T-helper 1 cell treated with Interleukin-12 subunit alpha and Interleukin-12 subunit beta and Interleukin-4 antibody, amounts not matched to agents 30 μg/mL and 1 μg/mL, for 36 hours (primary cell): ENCODE results near the gene AK8.
A peak's percentile ranks its signal among the peaks of the same experiment; 100 is the strongest.
"Not testable (repeated sequence)": the region's sequence is repeated elsewhere in the genome, so short reads cannot be mapped to it uniquely, and the experiment has no call there.

Source experiments
- H3K27ac Mint-ChIP-seq: one replicate; pipeline ENCODE4 v1.8.0; 2021; ENCODE audit warnings: mild to moderate bottlenecking, mixed read lengths
- H3K27me3 Mint-ChIP-seq: one replicate; pipeline ENCODE4 v1.8.0; 2021; ENCODE audit warnings: low read depth, mixed read lengths
- H3K36me3 Mint-ChIP-seq: one replicate; pipeline ENCODE4 v1.8.0; 2021; ENCODE audit warnings: low read depth, mixed read lengths
- H3K4me1 Mint-ChIP-seq: one replicate; pipeline ENCODE4 v1.8.0; 2021; ENCODE audit warnings: low read depth, mixed read lengths
- H3K4me3 Mint-ChIP-seq: one replicate; pipeline ENCODE4 v1.8.0; 2021; ENCODE audit warnings: mild to moderate bottlenecking, moderate library complexity, mixed read lengths
- H3K9me3 Mint-ChIP-seq: one replicate; pipeline ENCODE4 v1.8.0; 2021; ENCODE audit warnings: mixed read lengths

Gene AK8

DNA sequence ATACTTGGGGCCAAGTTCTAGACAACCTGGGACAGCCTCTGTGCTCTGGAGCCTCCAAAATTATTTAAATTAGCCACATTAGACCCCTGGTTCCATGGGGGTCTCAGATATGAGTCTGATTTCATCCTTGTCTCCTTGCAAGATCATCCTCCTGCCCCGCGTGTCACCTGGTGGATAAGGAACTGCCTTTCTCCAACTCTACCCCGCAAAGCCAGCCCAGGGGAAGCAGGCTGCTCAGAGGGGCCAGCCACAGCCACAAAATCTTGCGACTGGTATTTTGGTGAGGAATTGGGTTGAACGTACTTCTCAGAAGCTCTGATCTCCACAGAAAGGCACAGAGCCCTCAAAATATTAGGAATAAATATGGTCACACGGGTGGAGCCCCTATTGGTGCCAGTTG is 101.2 kb downstream of the AK8 start:
- Mint-ChIP-seq H3K27ac (no peak overlapping the region), H3K36me3 (peaks cover 4% of the 10 kb centered on the region), H3K9me3 (no peaks in the 10 kb centered on the region), H3K27me3 (peaks cover 9% of the 10 kb centered on the region), H3K4me3 (no peak overlapping the region), H3K4me1 (peaks cover 21% of the 10 kb centered on the region)

DNA sequence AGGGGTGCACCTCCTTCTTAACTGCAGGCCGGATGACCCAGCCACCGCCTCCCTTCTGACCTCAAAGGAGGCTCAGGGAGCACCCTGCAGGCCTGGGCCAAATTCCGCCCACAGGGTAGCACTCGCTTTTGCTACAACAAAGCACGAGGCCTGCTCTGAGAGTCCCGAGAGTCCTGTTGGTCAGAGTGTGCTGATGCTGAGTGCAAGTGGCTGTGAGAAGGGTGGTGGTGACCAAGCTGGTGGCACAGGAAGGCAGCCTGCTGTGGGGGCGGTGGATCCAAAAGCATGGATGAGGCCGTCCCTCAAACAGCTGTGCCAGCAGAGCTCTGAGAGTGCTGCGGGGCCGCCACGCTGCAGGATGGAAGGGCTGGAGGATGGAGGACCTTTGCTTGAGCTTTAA is 101.8 kb downstream of the AK8 start:
- Mint-ChIP-seq H3K4me1 (peaks cover 21% of the 10 kb centered on the region), H3K27ac (no peak overlapping the region), H3K27me3 (peaks cover 5% of the 10 kb centered on the region), H3K9me3 (no peaks in the 10 kb centered on the region), H3K4me3 (no peak overlapping the region), H3K36me3 (peaks cover 4% of the 10 kb centered on the region)

DNA sequence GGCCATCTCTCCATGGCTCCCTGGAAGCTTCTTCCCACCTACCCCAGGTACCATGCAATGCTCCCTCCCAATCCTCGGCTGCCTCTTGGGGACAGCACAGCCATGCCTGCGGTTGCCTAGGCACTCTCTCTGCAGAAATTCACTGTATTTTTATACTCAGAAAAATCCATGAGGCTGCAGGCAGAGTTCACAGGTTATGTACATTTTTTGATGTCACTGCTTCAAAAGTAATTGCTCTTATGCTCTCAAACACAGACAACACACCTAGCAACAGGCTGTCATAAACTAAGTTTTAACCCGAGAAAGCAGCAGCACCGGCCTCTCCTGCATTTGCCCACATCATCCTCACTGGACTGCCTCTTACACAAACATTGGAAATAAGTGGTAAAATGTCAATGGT is 102.4 kb downstream of the AK8 start:
- Mint-ChIP-seq H3K4me1 (peaks cover 20% of the 10 kb centered on the region), H3K9me3 (no peaks in the 10 kb centered on the region), H3K27ac (no peak overlapping the region), H3K36me3 (peaks cover 4% of the 10 kb centered on the region), H3K27me3 (peaks cover 5% of the 10 kb centered on the region), H3K4me3 (no peak overlapping the region)

DNA sequence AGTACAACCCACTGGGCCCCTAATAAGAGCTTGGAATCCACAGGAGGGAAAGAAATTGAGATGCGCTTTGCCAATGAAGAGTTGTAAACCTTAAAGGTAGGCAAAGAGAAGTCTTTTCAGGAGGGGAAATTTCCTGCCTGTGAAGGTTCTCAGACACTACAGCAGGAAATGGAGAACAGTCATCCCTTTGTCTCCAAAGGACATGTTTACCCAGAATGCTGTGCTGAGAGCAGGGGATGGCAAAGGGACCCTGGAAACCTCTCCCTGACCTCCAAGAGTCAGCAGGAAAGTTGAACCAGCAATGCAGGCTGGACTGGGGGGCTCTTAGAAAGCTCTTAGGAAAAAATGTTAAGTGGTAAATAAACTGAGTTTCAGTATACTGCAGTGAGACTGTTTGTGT is 103.2 kb downstream of the AK8 start:
- Mint-ChIP-seq H3K27me3 (peaks cover 3% of the 10 kb centered on the region), H3K4me3 (no peak overlapping the region), H3K27ac (no peak overlapping the region), H3K4me1 (peaks cover 18% of the 10 kb centered on the region), H3K36me3 (peaks cover 4% of the 10 kb centered on the region), H3K9me3 (no peaks in the 10 kb centered on the region)

DNA sequence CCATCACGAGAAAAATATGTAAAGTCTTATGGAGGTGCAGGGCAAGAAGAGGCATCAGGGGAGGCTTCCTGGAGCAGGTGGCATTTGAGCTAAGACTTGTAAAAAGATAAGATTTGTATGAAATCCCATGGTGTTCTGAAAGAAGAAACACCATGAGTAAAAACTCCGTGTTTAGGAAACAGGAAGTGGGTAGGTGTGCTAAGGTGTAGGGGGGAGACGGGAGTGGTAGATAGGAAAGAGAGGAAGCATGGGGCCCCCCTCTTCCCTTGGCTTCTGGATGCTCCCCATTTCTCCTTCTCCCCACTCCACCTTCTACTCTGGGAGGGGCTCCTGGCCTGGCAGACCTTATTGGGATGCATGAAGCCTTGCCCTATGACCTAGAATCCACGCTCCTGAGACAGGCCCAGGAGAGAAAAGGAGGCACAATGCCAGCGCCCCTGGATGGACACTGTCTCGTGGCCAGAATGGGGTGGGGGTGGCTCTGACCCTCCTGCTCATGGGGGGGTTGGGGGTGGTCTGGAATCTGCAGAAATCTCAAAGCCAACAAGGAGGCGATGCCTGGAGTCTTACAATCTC is 104.2 kb downstream of the AK8 start:
- no peak overlapping the region for H3K27ac Mint-ChIP-seq
- no peak overlapping the region for H3K4me3 Mint-ChIP-seq
- peaks cover 16% of the 10 kb centered on the region for H3K4me1 Mint-ChIP-seq
- H3K9me3 Mint-ChIP-seq: no peaks in the 10 kb centered on the region
- peaks cover 4% of the 10 kb centered on the region for H3K36me3 Mint-ChIP-seq
- H3K27me3 Mint-ChIP-seq: no peaks in the 10 kb centered on the region

DNA sequence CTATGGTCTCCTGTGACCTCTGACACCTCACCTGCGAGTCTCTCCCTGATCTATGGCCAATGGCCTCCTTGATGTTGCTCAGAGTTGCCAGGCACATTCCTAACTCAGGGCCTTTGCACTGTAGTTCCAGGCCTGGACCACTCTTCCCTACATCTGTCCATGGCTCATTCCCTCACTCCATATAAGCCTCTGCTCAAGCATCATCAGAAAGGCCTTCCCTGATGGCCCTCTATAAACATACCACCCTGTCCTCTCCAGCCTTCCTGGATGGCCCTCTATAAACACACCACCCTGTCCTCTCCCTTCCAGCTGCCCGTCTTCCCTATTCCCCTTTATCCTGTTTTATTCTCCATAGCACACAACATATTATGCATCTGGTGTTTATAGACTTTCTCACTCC is 105.0 kb downstream of the AK8 start:
- H3K9me3 Mint-ChIP-seq: no peaks in the 10 kb centered on the region
- peaks cover 20% of the 10 kb centered on the region for H3K4me1 Mint-ChIP-seq
- no peak overlapping the region for H3K27ac Mint-ChIP-seq
- H3K36me3 Mint-ChIP-seq: peaks cover 4% of the 10 kb centered on the region
- H3K27me3 Mint-ChIP-seq: no peaks in the 10 kb centered on the region
- no peak overlapping the region for H3K4me3 Mint-ChIP-seq

DNA sequence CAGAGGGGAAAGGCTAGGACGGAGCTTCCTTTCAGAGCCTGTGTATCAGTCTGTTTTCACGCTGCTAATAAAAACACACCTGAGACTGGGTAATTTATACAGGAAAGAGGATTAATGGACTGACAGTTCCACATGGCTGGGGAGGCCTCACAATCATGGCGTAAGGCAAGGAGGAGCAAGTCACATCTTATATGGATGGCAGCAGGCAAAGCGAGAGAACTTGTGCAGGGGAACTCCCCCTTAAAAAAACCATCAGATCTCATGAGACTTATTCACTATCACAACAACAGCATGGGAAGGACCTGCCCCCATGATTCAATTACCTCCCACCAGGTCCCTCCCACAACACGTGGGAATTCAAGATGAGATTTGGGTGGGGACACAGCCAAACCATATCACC is 106.3 kb downstream of the AK8 start:
- H3K9me3 Mint-ChIP-seq, H3K27ac Mint-ChIP-seq, H3K36me3 Mint-ChIP-seq, H3K4me3 Mint-ChIP-seq: not testable (repeated sequence)
- H3K4me1 Mint-ChIP-seq: peaks cover 23% of the 10 kb centered on the region
- peaks cover 12% of the 10 kb centered on the region for H3K27me3 Mint-ChIP-seq

DNA sequence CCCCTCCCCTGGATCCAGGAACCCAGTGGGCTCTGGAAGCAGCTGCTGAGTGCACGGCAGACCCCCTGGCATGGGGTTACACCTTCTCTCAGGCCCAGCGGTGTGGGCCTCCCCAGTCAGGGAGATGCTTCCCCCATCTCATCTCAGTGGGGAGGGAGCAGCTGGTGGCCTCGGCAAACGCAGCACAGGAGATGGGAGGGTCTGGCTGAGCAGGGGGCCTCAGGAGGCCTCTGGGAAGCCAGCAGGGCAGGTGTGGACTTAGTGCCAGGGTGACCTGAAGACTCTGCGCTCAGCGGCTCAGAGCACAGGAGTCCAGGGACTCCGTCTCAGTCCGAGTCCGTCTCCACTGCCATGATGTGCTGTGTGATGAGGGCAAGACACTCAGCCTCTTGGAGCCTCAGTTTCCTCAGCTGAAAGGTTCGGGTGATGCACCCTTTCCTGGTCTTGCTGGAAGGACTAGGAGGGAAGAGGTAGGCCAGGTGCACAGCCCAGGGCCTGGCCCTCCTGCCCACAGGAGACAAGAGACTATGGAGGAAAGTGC is 107.2 kb downstream of the AK8 start:
- H3K9me3 Mint-ChIP-seq: no peaks in the 10 kb centered on the region
- peaks cover 8% of the 10 kb centered on the region for H3K36me3 Mint-ChIP-seq
- peaks cover 17% of the 10 kb centered on the region for H3K27me3 Mint-ChIP-seq
- no peak overlapping the region for H3K27ac Mint-ChIP-seq
- H3K4me3 Mint-ChIP-seq: peak overlapping the region; percentile 18
- H3K4me1 Mint-ChIP-seq: peaks cover 23% of the 10 kb centered on the region

DNA sequence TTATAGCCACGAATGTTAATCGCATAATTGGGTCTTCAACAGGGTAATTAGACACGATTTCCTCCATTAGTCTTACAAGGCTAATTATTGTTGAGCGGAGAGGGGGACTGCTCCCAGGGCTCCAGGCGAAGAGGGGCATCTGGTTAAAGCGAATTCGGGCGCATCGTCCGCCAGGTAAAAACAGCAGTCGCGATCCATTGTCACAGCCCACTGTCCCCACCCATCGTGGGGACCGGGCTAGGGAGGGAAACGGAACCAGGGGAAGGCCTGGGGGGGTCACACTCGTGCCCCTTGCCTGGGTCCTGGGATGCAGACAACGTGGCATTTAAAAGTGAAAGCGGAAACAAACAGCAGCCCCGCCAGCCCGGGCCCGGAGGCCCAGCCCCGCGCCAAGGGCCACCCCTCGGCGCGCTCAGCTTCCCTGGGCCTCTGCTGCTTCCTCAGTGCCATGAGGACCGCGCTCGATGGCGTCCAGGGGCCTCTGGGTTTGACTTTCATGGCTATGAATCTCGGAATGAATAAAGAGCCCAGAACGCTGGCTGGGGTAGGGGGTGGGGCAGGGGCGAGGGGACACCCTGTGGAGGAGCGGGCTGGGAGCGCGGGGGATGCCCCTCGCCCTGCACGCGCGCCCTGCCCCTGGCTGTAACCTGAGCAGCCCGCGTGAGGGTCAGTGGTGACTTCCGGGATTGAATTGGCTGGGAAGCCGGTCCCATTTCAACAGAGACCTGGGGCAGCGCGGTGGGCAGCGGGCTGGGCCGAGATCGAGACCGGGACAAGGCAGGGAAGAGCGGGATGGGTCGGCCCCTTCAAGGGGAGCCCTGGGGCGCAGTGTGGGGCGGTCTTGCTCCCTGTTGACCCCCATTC is 107.9 kb downstream of the AK8 start:
- peaks cover 23% of the 10 kb centered on the region for H3K27me3 Mint-ChIP-seq
- peaks cover 23% of the 10 kb centered on the region for H3K4me1 Mint-ChIP-seq
- H3K4me3 Mint-ChIP-seq: peak overlapping the region; percentile 97

DNA sequence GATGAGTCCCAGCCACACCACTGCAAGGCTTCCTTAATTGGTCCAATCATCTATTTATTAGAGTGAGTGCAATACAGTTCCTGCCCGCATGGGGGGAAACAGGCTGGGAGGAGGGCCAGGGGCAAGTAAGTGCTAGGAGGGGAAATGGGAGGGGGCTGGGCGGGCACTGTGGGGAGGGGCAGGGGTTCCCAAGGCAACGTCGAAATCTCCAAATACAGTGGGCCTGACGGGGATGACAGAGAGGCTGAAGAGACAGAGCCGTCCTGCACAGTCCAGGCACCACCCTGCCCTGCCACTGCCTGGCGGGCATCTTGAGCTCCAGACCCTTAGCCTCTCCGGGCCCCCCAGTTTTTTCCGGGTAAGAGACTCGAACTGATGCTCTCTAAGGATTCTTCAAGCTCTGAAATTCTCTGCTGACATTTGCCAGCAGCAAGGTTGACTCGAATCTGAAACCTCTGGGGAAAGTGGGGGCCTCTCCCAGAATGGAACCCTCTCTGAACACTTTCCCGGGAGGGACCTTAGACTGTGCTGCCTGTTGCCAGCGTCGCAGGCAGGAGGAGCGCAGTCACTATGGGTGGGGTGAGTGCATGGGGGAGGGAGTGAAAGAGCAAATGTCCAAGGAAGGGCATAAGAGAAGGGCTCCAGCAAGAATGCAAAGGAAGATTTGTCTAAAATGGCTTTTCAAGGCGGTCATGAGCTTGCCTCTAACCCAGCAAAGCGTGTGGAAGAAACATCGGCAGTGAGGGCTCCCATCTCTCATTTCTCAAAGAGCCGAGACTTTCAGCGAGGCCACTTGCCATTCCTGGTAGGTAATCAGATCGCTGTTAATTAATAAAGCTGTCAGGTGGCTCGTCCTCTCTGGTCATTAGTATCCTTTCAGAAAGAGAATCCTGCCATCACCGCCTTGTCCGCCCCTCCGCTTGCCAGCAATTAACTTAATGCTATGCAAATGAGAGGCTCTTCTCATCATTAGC is 108.9 kb downstream of the AK8 start:
- H3K4me3 Mint-ChIP-seq: peak overlapping the region; percentile 97
- no peaks in the 10 kb centered on the region for H3K9me3 Mint-ChIP-seq
- H3K27me3 Mint-ChIP-seq: peaks cover 29% of the 10 kb centered on the region
- H3K27ac Mint-ChIP-seq: peak overlapping the region; percentile 96
- H3K36me3 Mint-ChIP-seq: peaks cover 8% of the 10 kb centered on the region
- H3K4me1 Mint-ChIP-seq: peaks cover 21% of the 10 kb centered on the region

More for the DNA sequence above, 107.9 kb downstream of the AK8 start:
- H3K9me3 Mint-ChIP-seq: no peaks in the 10 kb centered on the region
- H3K27ac Mint-ChIP-seq: peak overlapping the region; percentile 96
- H3K36me3 Mint-ChIP-seq: peaks cover 8% of the 10 kb centered on the region

DNA sequence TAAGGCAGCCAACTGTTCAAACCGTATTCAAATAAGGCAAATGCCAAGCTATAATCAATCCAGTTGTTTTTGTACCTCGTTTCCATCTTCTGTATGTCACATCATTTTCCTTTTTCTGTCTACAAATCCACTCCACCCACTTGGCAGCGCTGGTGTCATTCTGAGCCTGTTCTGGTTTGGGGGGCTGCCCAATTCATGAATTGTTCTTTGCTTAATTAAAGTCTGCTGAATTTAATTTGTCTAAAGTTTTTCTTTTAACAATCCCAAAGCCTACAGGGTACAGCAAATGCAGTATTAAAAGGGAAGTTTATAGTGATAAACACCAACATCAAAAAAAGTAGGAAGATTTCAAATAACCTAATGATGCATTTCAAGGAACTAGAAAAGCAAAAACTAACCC is 114.5 kb downstream of the AK8 start:
- H3K4me3 Mint-ChIP-seq: no peak overlapping the region
- peaks cover 60% of the 10 kb centered on the region for H3K27me3 Mint-ChIP-seq
- peaks cover 3% of the 10 kb centered on the region for H3K36me3 Mint-ChIP-seq
- peaks cover 4% of the 10 kb centered on the region for H3K4me1 Mint-ChIP-seq
- no peaks in the 10 kb centered on the region for H3K9me3 Mint-ChIP-seq
- no peak overlapping the region for H3K27ac Mint-ChIP-seq

DNA sequence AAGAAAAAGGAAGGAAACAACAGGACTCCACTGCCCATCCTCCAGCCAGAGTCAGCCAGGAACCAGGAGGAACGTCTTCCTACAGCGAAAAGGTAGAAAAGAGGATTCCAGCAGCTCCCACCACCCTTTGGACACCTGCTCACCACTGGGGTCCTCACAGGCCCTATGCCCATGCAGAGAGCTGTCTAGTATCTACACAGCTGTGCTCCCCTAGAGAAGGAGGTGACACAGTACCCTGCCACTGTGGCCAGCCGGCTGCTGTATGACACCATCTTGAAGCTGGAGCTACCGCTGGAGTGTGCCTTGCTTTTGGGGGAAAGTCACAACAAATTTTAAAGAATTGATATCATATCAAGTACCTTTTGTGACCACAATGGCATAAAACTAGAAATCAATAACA is 115.2 kb downstream of the AK8 start:
- no peak overlapping the region for H3K27ac Mint-ChIP-seq
- peaks cover 3% of the 10 kb centered on the region for H3K4me1 Mint-ChIP-seq
- no peaks in the 10 kb centered on the region for H3K9me3 Mint-ChIP-seq
- peaks cover 3% of the 10 kb centered on the region for H3K36me3 Mint-ChIP-seq
- H3K4me3 Mint-ChIP-seq: no peak overlapping the region
- peaks cover 67% of the 10 kb centered on the region for H3K27me3 Mint-ChIP-seq

DNA sequence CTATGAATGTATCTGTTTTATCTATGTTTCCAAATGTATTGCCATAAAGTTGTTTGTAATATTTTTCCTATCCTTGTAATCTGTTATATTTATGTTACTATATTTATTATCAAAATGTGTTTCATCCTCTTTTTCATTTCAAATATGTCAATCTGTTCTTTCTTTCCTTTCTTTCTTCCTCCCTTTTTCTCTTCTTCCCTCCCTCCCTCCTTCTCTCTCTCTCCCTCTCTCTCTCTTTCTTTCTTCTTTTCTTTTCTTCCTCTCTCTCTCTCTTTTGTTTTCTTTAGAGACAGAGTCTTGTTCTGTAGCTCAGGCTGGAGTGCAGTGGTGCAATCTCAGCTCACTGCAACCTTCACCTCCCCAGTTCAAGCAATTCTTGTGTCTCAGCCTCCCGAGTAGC is 116.5 kb downstream of the AK8 start:
- Mint-ChIP-seq H3K36me3 (no peaks in the 10 kb centered on the region), H3K9me3 (no peaks in the 10 kb centered on the region), H3K27ac (no peak overlapping the region), H3K27me3 (peaks cover 55% of the 10 kb centered on the region), H3K4me1 (no peaks in the 10 kb centered on the region), H3K4me3 (no peak overlapping the region)

DNA sequence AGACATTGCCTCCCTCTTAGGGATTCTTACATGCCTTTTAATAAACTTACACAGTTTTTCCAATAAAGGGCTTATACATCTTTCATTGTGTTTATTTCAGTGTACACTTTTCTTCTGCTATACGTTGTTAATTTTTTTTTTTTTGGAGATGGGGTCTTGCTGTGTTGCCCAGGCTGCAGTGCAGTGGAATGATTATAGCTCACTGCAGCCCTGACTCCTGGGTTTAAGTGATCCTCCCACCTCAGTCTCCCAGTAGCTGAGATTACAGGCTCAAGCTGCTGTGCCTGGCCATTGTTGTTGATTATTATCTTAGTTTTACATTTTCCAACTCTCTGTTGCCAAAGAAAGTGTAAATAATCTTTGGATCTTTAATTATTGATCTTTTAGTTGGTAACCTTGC is 118.0 kb downstream of the AK8 start:
- Mint-ChIP-seq H3K27ac (no peak overlapping the region), H3K4me3 (no peak overlapping the region), H3K27me3 (peaks cover 45% of the 10 kb centered on the region), H3K4me1 (no peaks in the 10 kb centered on the region), H3K36me3 (no peaks in the 10 kb centered on the region), H3K9me3 (no peaks in the 10 kb centered on the region)
